Hepatocyte (in vitro differentiated cells): ENCODE measurements around the gene ASAP2. TPM values are rescaled to one million over a fixed set of nuclear protein-coding genes. Genes with fewer than 3 reads are reported as not detected.

ENCODE experiments used
- DNase-seq: peaks from one replicate; pipeline ENCODE4 v3.0.0-alpha.2; 2016; ENCODE audit warnings: low spot score
- H2AFZ ChIP-seq: fragments of 200-600 bp; sonication (generic); 2 replicates; pipeline ENCODE4 v1.6.0; 2016; ENCODE audit warnings: antibody characterized with exemption, mild to moderate bottlenecking
- H3K27ac ChIP-seq: fragments of 200-600 bp; sonication (generic); 2 replicates; pipeline ENCODE4 v1.5.1; 2016; ENCODE audit warnings: mild to moderate bottlenecking
- H3K27me3 ChIP-seq: fragments of 200-600 bp; sonication (generic); 2 replicates; pipeline ENCODE4 v1.6.1; 2016
- H3K36me3 ChIP-seq: fragments of 200-600 bp; sonication (generic); replicated peaks from 2 replicates; pipeline ENCODE4 v1.5.1; 2016; ENCODE audit warnings: low read depth; ENCODE audit not compliant: insufficient read depth
- H3K4me1 ChIP-seq: fragments of 200-600 bp; sonication (generic); 2 replicates; pipeline ENCODE4 v1.5.1; 2016; ENCODE audit warnings: mild to moderate bottlenecking, moderate library complexity; ENCODE audit not compliant: insufficient read depth
- H3K4me2 ChIP-seq: fragments of 200-600 bp; sonication (generic); 2 replicates; pipeline ENCODE4 v1.6.0; 2016
- H3K4me3 ChIP-seq: fragments of 200-600 bp; sonication (generic); 2 replicates; pipeline ENCODE4 v1.5.1; 2016; ENCODE audit warnings: mild to moderate bottlenecking
- H3K79me2 ChIP-seq: fragments of 200-600 bp; sonication (generic); 2 replicates; pipeline ENCODE4 v1.6.0; 2017; ENCODE audit warnings: mild to moderate bottlenecking
- H3K9me2 ChIP-seq: fragments of 200-600 bp; sonication (generic); replicated peaks from 2 replicates; pipeline ENCODE4 v1.6.0; 2017; ENCODE audit warnings: mild to moderate bottlenecking; ENCODE audit not compliant: insufficient read depth
- H3K9me3 ChIP-seq: fragments of 200-600 bp; sonication (generic); 2 replicates; pipeline ENCODE4 v1.5.1; 2016; ENCODE audit warnings: low read depth, mild to moderate bottlenecking
- H4K20me1 ChIP-seq: fragments of 200-600 bp; sonication (generic); 2 replicates; pipeline ENCODE4 v1.6.0; 2016; ENCODE audit warnings: mild to moderate bottlenecking; ENCODE audit not compliant: insufficient read depth, poor library complexity, severe bottlenecking
- CTCF ChIP-seq: fragments of 200-600 bp; sonication (generic); IDR thresholded peaks from 2 replicates; pipeline ENCODE4 v1.5.1; 2016; ENCODE audit warnings: antibody characterized with exemption, mild to moderate bottlenecking; ENCODE audit not compliant: poor library complexity
- EZH2 ChIP-seq: fragments of 200-600 bp; sonication (generic); IDR thresholded peaks from 2 replicates; pipeline ENCODE4 v1.6.1; 2016; ENCODE audit warnings: antibody characterized with exemption, mild to moderate bottlenecking, borderline replicate concordance
- EZH2phosphoT487 ChIP-seq: fragments of 200-600 bp; sonication (generic); IDR thresholded peaks from one replicate; pipeline ENCODE4 v1.6.1; 2018; ENCODE audit warnings: antibody characterized with exemption, mild to moderate bottlenecking, low read depth, moderate library complexity; ENCODE audit not compliant: unreplicated experiment, severe bottlenecking
- WGBS: methylation state at CpG from one replicate; pipeline ENCODE4 v1.1.6; 2016; ENCODE audit warnings: low lambda C conversion rate; ENCODE audit errors: missing lambda C conversion rate; 5-methylcytosine and 5-hydroxymethylcytosine counted together
- polyA plus RNA-seq: library from polyadenylated mRNA; unstranded; fragments of >200 nt; fragmentation: Nextera tagmentation; extraction: Ambion mirVana; gene quantifications from 2 replicates; pipeline ENCODE4 v1.2.1, GENCODE V29; 2016
- total RNA-seq: library from RNA; depleted of rRNA; stranded (reverse); fragments of >200 nt; gene quantifications from 2 replicates; pipeline ENCODE4 v1.2.3, GENCODE V29; 2014

ASAP2 gene
- total and polyA plus RNA-seq, 2 experiments from 2014 or later, result 13.7 to 21.3 TPM

GRCh38 chr2:9315280-9315847 is 108.8 kb downstream of the ASAP2 start:
- H3K27ac ChIP-seq, result no peak overlapping the region

GRCh38 chr2:9317559-9317958 is 110.9 kb downstream of the ASAP2 start:
- H3K9me2 ChIP-seq, result no peaks in the 10 kb centered on the region
- H3K27ac ChIP-seq, result no peak overlapping the region
- H3K4me2 ChIP-seq, result no peak overlapping the region
- H3K9me3 ChIP-seq, result no peaks in the 10 kb centered on the region
- 98% methylated on average over 6 of the region's 6 CpGs for WGBS
- no peak for DNase-seq
- H3K27me3 ChIP-seq, result no peaks in the 10 kb centered on the region
- no peaks in the 10 kb centered on the region for H3K36me3 ChIP-seq
- no peak for TF ChIP-seq CTCF
- TF ChIP-seq EZH2phosphoT487, result no peak
- no peak for TF ChIP-seq EZH2
- H3K79me2 ChIP-seq, result peaks cover 7% of the 10 kb centered on the region
- H3K4me1 ChIP-seq, result no peaks in the 10 kb centered on the region
- H4K20me1 ChIP-seq, result no peaks in the 10 kb centered on the region
- H3K4me3 ChIP-seq, result no peak overlapping the region
- no peak overlapping the region for H2AFZ ChIP-seq

More at GRCh38 chr2:9315280-9315847, 108.8 kb downstream of the ASAP2 start:
- Histone ChIP-seq H3K4me1 (peaks cover 9% of the 10 kb centered on the region), H3K27me3 (no peaks in the 10 kb centered on the region), H3K4me2 (no peak overlapping the region), H3K4me3 (no peak overlapping the region), H3K9me3 (no peaks in the 10 kb centered on the region), H3K79me2 (peaks cover 7% of the 10 kb centered on the region), H3K36me3 (no peaks in the 10 kb centered on the region), H3K9me2 (no peaks in the 10 kb centered on the region), H4K20me1 (no peaks in the 10 kb centered on the region), H2AFZ (no peak overlapping the region)
- TF ChIP-seq EZH2, result no peak
- TF ChIP-seq CTCF, result no peak
- no peak for TF ChIP-seq EZH2phosphoT487
- 83% methylated on average over 16 of the region's 16 CpGs for WGBS
- no peak for DNase-seq

- H3K4me1 ChIP-seq, result no peaks in the 10 kb centered on the region
- no peak for DNase-seq
- H3K79me2 ChIP-seq, result peaks cover 4% of the 10 kb centered on the region
- no peaks in the 10 kb centered on the region for H3K9me3 ChIP-seq
- H3K9me2 ChIP-seq, result no peaks in the 10 kb centered on the region
- H3K27me3 ChIP-seq, result no peaks in the 10 kb centered on the region
- H3K4me2 ChIP-seq, result no peak overlapping the region
- WGBS, result 93% methylated on average over 27 of the region's 29 CpGs
- H3K4me3 ChIP-seq, result no peak overlapping the region
- H4K20me1 ChIP-seq, result no peaks in the 10 kb centered on the region
- TF ChIP-seq CTCF (no peak), EZH2 (no peak), EZH2phosphoT487 (no peak)
- H3K36me3 ChIP-seq, result no peaks in the 10 kb centered on the region
- H3K27ac ChIP-seq, result no peak overlapping the region
- no peak overlapping the region for H2AFZ ChIP-seq
Measured at GRCh38 chr2:9318461-9319337, 112.1 kb downstream of the ASAP2 start.
